HUDEP-2 (cell line): ENCODE data around the gene MYH10.
"Not testable (repeated sequence)": the region's sequence is repeated elsewhere in the genome, so short reads cannot be mapped to it uniquely, and the experiment has no call there.

Experiments used
- DNase-seq, 76 experiments: peaks; one replicate each; lab custom pipeline; 2025; ENCODE audit not compliant: unreplicated experiment in 76 of 76; lab: John Stamatoyannopoulos, UW

The MYH10 gene

DNA sequence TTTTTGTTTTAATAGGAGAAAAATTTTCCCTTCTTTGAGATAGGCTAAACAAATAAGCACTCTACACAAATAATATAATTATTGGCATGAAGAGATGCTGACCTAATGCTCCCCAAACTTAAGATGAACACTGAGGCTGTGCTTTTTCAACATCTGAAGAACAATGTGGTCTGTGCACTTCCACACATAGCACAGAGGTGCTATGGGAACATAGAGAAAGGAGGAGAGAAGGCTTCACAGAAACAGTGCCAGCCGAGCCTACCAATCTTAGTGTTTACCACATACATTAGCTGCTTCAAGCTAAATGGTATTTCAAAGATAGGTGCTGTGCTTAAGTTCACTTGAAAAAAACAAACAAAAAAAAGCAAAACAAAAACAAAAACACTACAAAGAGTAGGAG, 72.4 kb downstream of the MYH10 start:
- DNase-seq = no peak

DNA sequence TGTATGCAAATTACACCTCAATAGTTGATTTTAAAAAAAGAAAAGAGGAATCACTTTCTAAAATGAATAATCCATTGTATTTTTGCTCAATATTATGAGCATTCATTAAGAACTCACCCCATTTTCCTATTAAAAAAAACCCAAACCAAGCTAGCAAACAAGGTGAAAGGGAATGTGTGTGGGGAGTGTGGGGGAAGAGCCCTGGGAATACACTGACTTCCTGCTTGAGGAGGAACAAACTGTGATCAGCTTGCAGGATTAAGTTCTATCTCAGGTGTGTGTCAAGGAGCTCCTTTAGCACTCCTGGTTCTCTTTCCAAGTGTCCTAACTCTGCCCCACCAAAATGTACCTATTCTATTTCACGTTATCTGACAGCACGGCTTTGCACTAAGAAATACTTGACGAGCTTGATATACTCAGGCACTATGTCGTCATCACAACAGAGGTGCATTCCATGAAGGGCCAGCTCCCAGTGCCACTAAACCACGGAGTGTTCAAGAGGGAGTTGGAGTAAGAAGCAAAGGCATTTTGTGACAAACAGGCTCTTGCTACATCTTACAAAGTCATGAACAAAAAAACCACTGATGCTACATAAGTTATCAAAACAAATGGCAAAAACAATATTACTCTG, 73.2 kb downstream of the MYH10 start:
- no peak for DNase-seq

DNA sequence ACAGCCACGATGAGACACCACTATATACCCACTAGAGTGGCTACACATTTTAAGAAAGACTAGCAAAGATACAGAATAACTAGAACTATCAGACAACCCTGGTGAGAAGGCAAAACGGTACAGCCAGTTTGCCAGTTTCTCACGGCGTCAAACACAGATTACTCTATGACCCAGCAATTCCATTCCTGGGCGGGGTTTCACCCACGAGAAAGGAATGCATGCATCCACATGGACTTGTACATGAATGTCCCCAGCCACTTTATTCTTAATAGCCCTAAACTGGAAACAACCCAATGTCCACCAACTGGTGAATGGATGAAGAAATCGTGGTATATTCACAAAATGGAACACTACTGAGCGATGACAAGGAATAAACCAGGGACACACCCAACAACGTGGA, 74.5 kb downstream of the MYH10 start:
- no peak for DNase-seq

DNA sequence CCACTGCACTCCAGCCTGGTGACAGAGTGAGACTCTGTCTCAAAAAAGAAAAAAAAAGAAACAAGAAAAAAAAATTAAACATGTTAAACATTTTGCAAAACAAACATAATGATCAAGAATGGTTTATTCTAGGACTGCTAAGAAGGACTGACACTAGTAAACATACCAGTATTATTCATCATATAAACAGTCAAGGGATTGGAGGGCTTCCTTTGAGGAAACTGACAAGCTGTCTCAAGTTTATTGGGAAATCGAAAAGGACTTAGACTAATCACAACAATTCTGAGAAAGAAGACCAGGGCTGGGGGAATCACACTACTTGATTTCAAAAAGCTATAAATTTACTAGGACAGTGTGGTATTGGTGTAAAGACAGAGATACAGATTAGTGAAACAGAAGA, 75.5 kb downstream of the MYH10 start:
- no peak for DNase-seq

DNA sequence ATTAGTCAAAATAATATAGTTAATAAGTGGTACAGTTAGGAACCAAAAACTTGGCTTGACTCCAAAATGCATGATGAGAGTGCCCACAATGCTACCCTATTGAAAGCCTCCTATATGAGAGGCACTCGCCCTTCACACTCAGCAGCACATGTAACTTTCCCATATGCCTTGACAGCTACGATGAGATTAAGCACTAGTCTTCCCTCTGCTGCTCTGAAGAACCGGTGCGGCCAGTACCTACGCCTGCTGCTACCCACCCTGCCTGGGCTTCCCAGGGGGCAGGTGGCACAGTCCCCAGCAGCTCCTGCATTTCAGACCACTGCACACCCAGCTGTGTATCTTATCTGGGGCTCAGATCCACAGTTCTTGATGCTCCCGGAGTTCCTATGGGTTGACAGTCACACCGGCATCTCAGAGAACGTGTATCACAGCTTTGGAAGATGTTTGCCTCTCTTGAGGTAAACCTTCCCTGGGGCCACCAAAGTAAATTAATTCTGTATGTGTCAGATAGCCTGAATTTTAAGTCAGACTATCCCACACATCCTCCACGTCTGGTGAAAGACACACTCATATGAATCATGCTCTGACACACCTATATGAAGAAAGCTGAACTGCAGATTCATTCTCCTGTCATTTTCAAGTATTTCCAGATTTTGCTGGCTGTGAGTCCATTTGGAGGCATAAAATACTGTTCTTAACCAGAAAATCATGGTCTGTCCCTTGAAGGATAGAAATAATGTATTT, 77.8 kb downstream of the MYH10 start:
- DNase-seq = no peak

DNA sequence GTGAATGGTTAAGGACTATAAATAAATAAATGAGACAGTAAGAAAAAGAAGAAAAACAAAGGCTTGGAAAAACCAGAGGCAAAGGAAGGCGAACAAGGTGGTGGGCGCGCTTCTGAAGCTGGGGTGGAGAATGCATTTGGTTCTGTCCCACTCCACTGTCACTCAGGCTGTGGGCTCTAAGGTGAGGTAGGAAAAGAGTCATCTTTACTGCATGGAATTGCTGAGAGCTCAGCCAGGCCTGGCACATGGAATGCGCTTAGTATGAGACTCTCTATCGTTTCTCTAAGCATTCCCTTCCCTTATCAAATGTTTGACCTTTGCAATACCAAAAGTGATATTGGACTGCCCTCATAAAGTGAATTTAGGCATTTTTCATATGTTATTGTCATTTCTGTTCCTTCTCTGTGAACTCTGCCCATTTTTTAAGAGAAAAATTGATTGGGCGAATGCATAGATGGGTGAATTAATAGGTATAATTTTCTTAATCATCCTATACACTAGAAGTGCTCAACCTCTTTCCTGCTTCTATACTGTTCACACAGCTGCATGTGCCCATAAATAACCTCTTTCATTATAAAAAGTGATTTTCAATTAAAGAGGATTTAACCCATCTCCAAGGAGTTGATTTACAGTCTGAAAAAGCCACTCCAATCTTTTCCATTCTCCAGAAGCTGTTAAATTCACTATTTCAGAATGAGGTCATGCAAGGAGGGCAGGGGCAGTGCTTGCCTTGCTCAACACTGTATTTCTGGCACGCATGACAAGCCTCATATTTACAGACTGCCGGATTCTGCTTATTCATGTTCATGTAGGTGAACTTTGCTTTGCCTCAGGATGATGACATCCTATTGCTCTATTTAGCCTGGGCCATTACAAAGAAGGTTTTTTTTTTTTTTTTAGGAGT, 87.7 kb downstream of the MYH10 start:
- no peak for DNase-seq

DNA sequence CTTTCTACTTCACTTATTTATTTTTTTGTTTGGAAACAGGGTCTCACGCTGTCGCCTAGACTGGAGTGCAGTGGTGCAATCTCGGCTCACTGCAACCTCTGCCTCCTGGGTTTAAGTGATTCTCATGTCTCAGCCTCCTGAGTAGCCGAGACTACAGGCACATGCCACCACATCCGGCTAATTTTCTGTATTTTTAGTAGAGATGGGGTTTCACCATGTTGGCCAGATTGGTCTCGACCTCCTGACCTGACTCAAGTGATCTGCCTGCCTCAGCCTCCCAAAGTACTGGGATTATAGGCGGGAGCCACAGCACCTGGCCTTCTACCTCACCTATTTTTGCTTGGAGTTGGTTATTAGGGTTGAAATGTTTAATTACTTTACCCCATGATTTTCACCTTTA, 90.5 kb downstream of the MYH10 start:
- DNase-seq = not testable (repeated sequence)

DNA sequence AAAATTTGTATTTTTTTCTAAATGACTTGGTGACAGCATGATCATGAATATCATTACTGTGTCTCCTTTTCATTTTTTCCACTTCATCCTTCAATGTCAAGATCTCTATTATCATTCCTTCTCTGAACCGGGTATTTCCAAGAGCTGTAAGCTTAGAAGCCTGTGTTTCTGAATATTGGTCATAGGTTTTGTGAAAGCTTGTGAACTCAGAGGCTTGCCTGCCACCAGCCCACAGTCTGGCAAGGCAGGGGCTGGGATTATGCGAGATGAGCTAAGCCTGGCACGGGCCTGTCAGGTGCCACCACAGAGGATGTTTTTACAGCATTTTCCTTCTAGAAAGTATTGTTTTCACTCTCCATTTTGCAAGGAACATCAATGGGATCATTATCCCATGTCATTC, 92.8 kb downstream of the MYH10 start:
- no peak for DNase-seq

DNA sequence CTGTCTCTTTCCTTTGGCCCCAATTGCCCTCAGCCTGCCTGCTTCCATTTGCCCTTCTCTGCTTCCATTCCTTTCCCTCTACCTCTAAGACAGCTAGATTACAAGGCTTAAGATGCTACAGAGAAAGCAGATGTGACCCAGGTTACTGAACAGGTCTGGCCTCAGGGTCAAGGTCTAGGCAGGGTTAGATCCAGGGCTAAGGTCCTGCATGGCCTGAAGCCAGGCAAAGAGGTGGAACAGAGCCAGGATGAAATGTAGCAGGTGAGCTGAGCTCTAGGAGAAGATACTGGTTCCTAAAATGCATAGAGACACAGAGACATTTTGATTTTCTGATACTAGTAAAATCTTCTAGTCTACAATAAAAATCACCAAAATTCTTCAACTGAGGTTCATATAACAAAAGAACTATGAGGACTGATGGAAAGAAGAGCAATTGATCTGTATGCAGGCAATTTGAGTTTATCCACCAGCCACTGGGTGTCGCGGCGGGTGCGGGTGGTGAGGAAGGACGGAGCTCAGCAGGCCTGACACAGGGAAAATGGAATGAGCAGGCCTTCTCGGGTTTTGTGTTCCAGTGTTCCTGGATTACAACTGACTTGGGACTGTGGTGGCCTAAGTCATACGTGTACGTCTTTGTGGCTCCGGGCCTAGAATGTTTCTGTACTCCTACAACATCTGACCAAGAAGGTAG, 95.9 kb downstream of the MYH10 start:
- DNase-seq = no peak

DNA sequence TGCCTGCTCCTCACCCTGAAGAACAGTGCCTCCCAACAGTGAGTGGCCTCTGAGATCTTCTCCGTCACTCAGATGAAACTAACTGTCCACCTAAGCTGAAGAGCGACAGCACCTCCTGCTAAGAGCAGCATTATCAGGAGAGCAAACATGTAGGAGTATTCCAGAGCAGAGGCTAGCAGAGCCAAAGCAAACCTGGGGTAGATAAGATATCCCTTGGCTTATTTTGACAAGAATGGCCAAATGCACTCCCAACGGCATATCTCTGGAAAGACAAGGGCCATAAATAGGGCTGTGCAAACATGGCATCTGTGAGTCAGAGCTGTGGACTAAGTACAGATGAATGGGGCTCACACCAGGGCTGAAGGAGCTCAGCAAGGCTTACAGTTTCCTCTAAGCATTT, 98.5 kb downstream of the MYH10 start:
- peak in 49 of 76 experiments; percentile 3 to 80 (median 31) for DNase-seq

DNA sequence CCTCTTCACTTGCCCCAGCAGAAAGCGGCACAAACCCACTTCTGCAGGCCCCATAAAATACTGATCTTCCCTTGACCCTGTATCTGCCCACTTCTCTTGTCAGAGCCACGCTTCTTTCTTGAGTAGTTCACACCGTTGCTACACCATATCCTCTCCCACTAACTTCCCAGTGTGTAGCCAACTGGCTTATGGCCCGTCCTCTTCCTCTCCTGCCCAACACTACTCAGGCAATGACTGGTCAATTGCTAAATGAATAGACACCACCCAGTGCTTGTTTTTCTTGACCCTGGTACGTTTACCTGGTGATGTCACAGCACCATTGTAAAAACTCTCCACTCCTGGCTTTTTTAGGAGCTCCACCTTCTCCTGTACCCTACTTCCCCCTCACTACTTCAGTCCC, 107.9 kb downstream of the MYH10 start:
- DNase-seq = no peak

DNA sequence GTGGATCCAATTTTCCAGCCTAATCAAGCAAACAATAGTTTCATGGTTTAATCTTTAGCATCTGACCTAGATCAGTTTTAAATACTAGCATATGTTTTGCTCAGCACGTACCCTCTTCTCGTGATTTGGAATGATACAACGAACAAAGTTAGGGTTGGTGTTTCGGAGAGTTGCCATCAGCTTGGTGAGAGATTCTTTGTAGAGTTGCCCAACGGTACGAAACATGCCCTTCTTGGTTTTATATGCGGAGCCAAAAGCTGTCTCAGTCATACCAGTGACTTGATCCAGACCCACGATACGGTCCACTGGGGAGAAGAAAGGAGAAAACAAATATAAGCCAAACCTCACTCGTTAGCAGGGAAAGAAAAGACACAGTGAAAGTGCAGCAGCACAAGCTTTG, 109.5 kb downstream of the MYH10 start:
- DNase-seq = no peak

DNA sequence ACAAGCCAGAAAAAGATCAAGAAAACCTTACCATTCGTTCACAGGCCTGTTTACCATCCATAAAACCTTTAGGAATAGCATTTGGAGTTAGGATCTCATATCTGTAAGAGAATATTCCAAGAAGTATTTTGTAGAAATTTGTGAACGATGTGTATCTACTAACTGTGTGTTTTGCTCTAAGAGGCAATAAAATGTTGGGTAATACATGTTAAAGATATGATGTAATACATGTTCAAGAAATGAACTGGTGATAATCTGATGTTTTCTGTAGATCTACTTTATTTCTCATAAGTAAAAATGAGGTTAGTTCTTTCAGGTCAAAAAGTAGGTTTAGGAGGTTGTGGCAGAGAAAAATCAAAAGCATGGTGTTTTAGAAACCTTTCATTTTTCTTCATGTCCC, 111.7 kb downstream of the MYH10 start:
- no peak for DNase-seq

DNA sequence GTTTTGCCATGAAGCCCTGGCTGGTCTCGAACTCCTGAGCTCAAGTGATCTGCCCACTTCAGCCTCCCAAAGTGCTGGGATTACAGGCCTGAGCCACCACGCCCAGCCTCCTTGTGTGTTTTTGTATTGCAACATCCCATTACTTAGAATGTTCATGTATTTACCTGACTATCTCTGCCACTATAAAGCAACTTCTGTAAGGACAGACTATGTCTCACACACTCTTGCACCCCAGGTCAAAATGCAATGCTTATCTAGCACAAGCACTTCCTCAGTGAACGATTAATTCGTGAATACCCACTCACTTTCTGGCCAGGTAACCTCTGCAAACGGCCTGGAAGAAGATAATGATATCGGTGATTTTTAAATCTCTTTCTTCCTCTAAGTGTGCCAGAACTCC, 112.2 kb downstream of the MYH10 start:
- no peak for DNase-seq

DNA sequence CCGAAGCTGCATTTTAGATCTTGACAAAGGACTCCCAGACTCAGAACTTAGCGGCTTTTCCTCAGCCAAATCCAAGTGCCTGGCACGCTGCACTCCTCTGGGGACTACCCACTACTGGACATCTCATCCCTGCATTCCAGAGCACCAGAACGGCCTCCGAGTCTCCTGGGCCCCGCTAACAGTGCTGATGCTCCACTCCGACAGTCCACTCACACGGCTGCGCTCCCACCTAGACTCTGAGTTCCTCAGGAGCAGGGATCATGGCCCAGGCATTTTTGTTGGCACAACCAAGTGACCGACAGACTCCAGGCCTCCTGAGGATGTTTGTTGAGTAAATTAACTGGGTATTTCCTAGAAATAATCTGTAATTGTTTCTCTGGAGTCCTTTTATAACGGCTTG, 115.7 kb downstream of the MYH10 start:
- DNase-seq = no peak

DNA sequence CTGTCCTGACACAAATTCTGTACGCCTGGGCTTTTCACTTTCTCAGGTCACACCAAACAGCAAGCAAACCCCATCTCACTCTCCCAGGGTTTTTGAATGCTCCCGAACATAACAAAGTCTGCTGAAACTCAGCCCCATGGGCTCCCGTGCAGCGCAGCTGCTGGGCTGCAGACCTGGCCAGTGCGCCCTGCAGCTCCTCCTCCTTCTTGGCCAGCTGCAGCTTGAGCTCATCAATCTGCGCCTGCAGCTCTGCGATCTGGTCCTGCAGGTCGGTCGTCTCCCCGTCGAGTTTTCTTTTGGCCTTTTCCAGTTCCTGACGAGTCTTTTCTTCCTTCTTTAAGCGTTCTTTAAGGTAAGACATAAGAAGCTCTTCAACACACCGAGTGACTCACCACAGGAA, 124.4 kb downstream of the MYH10 start:
- DNase-seq = no peak

DNA sequence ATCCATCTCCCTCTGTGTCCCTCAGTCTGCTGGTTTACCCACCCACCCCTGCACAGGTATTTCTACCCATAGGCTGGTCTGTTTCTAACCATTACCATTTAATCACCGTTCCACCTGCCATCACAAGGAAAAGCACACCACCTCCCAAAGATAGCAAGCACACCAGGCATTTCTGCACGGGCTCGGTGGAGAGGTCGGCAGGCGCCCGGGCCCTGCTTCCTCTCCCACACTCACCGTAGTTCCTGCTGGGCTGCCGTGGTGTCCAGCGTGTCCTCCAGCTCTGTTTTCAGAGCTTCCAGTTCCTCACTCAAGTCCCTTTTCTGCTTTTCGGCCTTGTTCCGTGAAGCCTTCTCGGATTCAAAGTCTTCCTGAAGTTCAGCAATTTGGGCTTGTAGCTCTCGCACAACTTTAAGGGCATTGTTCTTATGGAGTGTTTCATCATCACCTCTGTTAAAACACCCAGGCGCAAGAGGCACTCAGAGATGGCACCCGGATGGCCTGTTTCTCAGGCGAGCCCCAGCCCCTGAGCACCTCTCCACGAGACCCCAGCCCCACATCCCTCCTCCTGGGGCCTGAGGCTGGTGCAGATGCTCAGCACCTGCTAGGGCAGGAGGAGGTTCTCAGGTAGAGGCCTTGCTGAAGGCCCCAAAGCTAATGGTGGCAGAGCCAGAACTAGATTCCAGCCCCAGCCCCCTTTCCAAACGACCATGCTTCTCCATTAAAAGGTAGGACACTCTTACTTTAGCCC, 125.9 kb downstream of the MYH10 start:
- DNase-seq = no peak

DNA sequence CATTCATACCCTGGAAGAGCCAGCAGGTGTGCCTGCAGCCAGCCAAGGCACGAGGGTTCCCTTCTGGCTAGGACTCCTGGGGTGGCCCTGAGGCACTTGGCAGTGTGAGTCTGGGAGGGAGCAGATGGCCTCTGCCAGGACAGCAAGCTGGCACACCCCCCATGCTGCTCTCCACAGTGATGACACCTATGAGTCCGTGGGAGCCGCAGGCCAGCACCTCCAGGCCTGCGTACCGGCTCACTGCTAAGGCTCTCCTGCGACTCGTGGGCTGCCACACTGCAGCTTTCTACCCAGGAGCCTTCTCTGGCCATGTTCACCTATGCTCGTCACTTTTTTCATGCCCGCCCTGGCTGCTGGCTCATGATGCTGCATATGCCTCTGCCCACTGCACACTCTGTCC, 126.7 kb downstream of the MYH10 start:
- DNase-seq = no peak

DNA sequence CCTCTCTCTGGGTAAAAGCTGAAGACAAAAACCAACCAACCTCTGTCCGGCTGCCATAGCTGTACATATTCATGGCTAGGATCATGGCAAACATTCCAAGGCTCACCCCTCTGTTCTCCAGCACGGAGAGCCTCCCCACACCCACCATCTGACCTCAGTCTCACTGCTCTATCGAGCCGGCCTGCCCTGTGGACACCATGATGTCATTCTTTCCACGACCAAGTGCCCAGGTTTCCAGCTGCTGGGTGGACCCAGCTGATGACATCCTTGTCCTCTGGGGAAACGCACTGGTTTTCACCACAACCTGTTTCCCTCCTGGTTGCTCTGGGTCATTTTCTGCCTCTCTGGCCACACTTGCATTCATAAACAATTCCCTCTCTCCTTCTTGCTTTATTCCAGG, 127.2 kb downstream of the MYH10 start:
- no peak for DNase-seq

DNA sequence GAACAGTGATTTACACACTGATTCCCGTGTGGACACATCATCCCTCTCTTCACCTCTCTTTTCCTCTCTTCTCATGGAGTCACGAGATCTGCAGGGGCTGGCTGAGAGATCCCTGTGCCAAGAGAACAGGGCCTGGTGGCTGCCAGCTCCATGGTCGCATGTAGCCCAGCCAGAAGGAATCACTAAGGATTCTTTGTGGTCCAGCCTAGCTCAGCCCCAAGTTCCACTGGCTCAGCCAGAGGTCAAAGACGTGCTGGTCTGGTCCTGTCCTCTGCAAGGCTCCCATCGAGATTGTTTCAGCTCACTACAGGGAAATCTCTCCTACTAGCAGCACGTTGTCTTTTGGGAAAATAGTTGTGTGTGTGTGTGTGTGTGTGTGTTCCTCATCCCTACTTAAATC, 128.4 kb downstream of the MYH10 start:
- DNase-seq = no peak
